ENCODE results near the gene IL17RE. TPM values are rescaled to one million over a fixed set of nuclear protein-coding genes. Genes with fewer than 3 reads are reported as not detected.

Gene IL17RE
- total and polyA plus RNA-seq, 2 experiments from 2014 or later, result 1.1 to 3.4 TPM

- Histone ChIP-seq H3K4me2 (no peak overlapping the region), H3K4me3 (no peak overlapping the region), H3K27me3 (ENCODE audit: insufficient read depth) (no peaks in the 10 kb centered on the region; the same call in 1 of the 2 replicates), H3K79me2 (replicated peaks; ENCODE audit: insufficient read depth) (no peaks in the 10 kb centered on the region), H3K36me3 (ENCODE audit: insufficient read depth) (no peaks in the 10 kb centered on the region), H4K20me1 (replicated peaks; ENCODE audit: insufficient read depth) (no peaks in the 10 kb centered on the region), H2AFZ (no peak overlapping the region), H3F3A (replicated peaks; ENCODE audit: low read depth) (no peaks in the 10 kb centered on the region; the same call in 1 of the 2 replicates), H3K27ac (ENCODE audit: low read depth) (no peak overlapping the region), H3K4me1 (ENCODE audit: insufficient read depth) (peaks cover 4% of the 10 kb centered on the region; the same call in 1 of the 2 replicates), H3K9me2 (ENCODE audit: insufficient read depth) (no peaks in the 10 kb centered on the region)
- no peak overlapping the region for H3K27ac Mint-ChIP-seq
- no peak overlapping the region for H3K4me3 Mint-ChIP-seq
- no peak for TF ChIP-seq STAT1 (IDR thresholded peaks at IDR 0.05; ENCODE audit: unreplicated experiment)
- no peak for TF ChIP-seq ZNF331 (CRISPR knock-in tag; IDR thresholded peaks at IDR 0.05; ENCODE audit: low read depth)
- no peak; the same call in 1 of the 2 replicates for TF ChIP-seq POLR2AphosphoS5 (IDR thresholded peaks at IDR 0.05; ENCODE audit: low read depth)
- TF ChIP-seq CREB1 (CRISPR knock-in tag; IDR thresholded peaks at IDR 0.05; ENCODE audit: low read depth), result no peak
- TF ChIP-seq ZNF114 (CRISPR knock-in tag; IDR thresholded peaks at IDR 0.05), result no peak
- no peak for TF ChIP-seq JUNB (IDR thresholded peaks at IDR 0.05; ENCODE audit: unreplicated experiment)
- no peak for TF ChIP-seq ZNF462 (CRISPR knock-in tag; IDR thresholded peaks at IDR 0.05)
- no peak for TF ChIP-seq NANOG (IDR thresholded peaks at IDR 0.05; ENCODE audit: borderline replicate concordance)
- TF ChIP-seq CTCF (conservative IDR thresholded peaks at IDR 0.05; ENCODE audit: low read depth in 2 of 2), result no peak
- TF ChIP-seq EZH2 (IDR thresholded peaks at IDR 0.05; ENCODE audit: low read depth, unreplicated experiment), result no peak
- ATAC-seq (no peak), DNase-seq (ENCODE audit: low spot score) (no peak)
- H3K9me3 Mint-ChIP-seq, result no peaks in the 10 kb centered on the region; the same call in 2 of the 3 replicates
- H3K4me1 Mint-ChIP-seq, result no peaks in the 10 kb centered on the region
- H3K36me3 Mint-ChIP-seq (ENCODE audit: low read depth), result peaks cover 13% of the 10 kb centered on the region; the same call in 2 of the 3 replicates
- H3K27me3 Mint-ChIP-seq (ENCODE audit: insufficient read depth, low read depth, poor library complexity), result peaks cover 17% of the 10 kb centered on the region
These were observed 40.5 kb downstream of the IL17RE start for GRCh38 chr3:9942934-9943690.
